Activated naive CD8-positive, alpha-beta T cell (primary cell): ENCODE results near the gene ACSF2.
"Not testable (repeated sequence)": the region's sequence is repeated elsewhere in the genome, so short reads cannot be mapped to it uniquely, and the experiment has no call there.

Source experiments
- H3K27ac Mint-ChIP-seq: one replicate; pipeline ENCODE4 v1.8.0; 2021; ENCODE audit warnings: mixed read lengths
- H3K27me3 Mint-ChIP-seq: one replicate; pipeline ENCODE4 v1.8.0; 2021; ENCODE audit warnings: mixed read lengths
- H3K36me3 Mint-ChIP-seq: one replicate; pipeline ENCODE4 v1.8.0; 2021; ENCODE audit warnings: mixed read lengths
- H3K4me1 Mint-ChIP-seq: one replicate; pipeline ENCODE4 v1.8.0; 2021; ENCODE audit warnings: low read depth, mixed read lengths
- H3K4me3 Mint-ChIP-seq: one replicate; pipeline ENCODE4 v1.8.0; 2021; ENCODE audit warnings: mild to moderate bottlenecking, mixed read lengths
- H3K9me3 Mint-ChIP-seq: one replicate; pipeline ENCODE4 v1.8.0; 2021; ENCODE audit warnings: low read depth, mixed read lengths

Gene ACSF2

DNA sequence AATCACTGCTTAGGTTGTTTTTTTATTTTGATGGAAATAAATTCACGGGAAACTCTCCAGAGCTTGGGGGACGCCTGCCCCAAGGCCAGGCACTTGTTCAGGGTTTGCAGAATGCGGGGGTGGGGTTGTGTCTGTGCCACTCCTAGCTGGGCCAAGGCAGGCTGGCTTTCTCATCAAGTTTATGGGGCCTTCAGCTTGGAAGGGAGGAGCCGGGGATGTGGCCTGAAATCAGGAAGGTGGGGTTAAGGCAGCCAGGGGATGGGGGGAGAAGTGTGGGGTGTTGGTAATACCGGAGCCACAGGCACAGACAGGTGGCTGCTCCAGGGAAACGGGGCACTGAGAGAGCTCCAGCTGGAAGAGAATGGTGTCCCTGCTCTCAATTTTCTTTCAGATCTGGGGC, 44.4 kb downstream of the ACSF2 start:
- H3K36me3 Mint-ChIP-seq, result no peaks in the 10 kb centered on the region
- no peak overlapping the region for H3K27ac Mint-ChIP-seq

DNA sequence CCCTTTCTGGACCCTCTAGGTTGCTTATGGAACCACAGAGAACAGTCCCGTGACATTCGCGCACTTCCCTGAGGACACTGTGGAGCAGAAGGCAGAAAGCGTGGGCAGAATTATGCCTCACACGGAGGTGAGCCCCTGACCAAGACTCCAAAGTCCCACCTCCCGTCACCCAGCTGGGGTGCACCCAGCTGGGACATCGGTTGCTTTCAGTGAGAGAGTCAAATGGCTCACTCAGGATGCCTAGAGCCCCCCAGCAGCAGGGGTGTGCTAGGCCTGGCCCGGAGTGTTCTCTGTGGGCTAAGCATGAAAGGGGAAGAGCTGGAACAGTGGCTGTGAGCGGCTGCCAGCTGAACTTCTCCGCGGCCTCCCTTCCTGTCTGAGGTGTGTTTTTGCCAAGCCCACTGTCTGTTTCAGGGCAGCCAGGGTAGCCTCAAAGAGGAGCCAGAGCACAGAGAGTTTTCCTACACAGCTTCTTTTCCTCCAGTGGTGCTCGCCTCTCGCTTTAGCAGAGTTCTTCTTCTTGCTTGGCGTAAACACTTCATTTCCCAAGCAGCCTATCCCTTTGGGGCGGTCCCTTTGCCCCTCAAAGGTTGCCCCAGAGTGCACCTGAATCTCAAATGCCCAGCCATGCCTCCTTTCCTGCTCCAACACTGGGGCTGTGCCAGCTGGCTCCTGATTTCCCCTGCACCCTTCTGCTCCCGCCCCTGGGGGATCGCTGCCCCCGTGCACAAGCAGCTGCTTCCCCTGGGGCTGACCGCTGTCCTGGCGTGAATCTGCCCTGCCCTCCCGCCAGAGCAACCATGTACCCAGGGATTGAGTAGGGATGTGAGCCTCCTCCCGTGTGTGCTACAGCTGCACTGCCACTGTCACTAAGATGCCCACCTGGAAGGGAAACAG, 45.2 kb downstream of the ACSF2 start:
- no peaks in the 10 kb centered on the region for H3K36me3 Mint-ChIP-seq
- peaks cover 15% of the 10 kb centered on the region for H3K4me1 Mint-ChIP-seq
- H3K9me3 Mint-ChIP-seq, result no peaks in the 10 kb centered on the region
- no peak overlapping the region for H3K27ac Mint-ChIP-seq
- peaks cover 6% of the 10 kb centered on the region for H3K27me3 Mint-ChIP-seq
- H3K4me3 Mint-ChIP-seq, result no peak overlapping the region

More for the DNA sequence above, 44.4 kb downstream of the ACSF2 start:
- H3K4me1 Mint-ChIP-seq, result peaks cover 15% of the 10 kb centered on the region
- no peaks in the 10 kb centered on the region for H3K9me3 Mint-ChIP-seq
- H3K4me3 Mint-ChIP-seq, result peak overlapping the region; percentile 20
- H3K27me3 Mint-ChIP-seq, result peaks cover 6% of the 10 kb centered on the region

DNA sequence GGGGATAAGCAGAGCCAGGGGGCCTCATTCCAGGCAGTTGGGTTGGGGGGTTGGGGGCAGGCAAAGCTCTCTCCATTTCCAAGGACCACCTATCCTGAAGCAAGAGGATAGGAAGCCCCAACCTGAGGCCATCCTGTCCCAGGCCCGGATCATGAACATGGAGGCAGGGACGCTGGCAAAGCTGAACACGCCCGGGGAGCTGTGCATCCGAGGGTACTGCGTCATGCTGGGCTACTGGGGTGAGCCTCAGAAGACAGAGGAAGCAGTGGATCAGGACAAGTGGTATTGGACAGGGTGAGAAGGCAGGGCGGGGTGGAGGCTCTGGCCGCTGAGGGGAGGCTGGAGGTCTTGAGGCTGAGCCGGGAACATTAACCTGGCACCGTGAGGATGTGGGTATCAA, 46.3 kb downstream of the ACSF2 start:
- no peak overlapping the region for H3K4me3 Mint-ChIP-seq
- no peaks in the 10 kb centered on the region for H3K36me3 Mint-ChIP-seq
- no peak overlapping the region for H3K27ac Mint-ChIP-seq
- H3K27me3 Mint-ChIP-seq, result peaks cover 6% of the 10 kb centered on the region
- peaks cover 15% of the 10 kb centered on the region for H3K4me1 Mint-ChIP-seq
- no peaks in the 10 kb centered on the region for H3K9me3 Mint-ChIP-seq

DNA sequence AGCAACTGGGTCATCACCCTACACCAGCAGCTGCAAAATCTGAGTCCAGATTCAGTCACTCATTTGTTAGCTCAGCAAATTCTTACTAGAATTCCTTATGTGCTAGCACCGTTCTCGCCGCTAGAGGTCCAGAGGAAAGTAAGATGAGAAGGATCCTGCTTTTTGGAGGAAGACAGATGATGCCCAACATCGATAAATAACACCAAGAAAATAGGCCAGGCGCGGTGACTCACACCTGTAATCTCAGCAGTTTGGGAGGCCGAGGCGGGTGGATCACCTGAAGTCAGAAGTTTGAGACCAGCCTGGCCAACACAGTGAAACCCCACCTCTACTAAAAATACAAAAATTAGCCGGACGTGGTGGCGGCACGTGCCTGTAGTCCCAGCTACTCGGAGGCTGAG, 46.7 kb downstream of the ACSF2 start:
- H3K4me3 Mint-ChIP-seq, H3K27ac Mint-ChIP-seq, H3K36me3 Mint-ChIP-seq, H3K9me3 Mint-ChIP-seq, H3K27me3 Mint-ChIP-seq: not testable (repeated sequence)
- peaks cover 13% of the 10 kb centered on the region for H3K4me1 Mint-ChIP-seq

DNA sequence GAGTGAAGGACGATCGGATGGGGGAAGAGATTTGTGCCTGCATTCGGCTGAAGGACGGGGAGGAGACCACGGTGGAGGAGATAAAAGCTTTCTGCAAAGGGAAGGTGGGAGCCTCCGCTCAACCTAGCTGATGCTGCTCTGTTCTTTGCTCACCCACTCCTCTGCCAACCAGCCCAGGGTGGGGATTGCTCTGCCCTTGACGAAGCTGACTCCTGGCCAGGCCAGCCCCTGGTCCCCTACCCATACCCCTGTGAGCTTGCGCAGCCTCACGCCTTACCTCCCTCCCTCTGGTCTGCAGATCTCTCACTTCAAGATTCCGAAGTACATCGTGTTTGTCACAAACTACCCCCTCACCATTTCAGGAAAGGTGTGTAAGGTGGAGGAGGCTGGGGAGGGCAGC, 47.9 kb downstream of the ACSF2 start:
- H3K27ac Mint-ChIP-seq, result no peak overlapping the region
- H3K27me3 Mint-ChIP-seq, result no peaks in the 10 kb centered on the region
- H3K4me1 Mint-ChIP-seq, result peaks cover 15% of the 10 kb centered on the region
- no peaks in the 10 kb centered on the region for H3K36me3 Mint-ChIP-seq
- H3K4me3 Mint-ChIP-seq, result no peak overlapping the region
- no peaks in the 10 kb centered on the region for H3K9me3 Mint-ChIP-seq

DNA sequence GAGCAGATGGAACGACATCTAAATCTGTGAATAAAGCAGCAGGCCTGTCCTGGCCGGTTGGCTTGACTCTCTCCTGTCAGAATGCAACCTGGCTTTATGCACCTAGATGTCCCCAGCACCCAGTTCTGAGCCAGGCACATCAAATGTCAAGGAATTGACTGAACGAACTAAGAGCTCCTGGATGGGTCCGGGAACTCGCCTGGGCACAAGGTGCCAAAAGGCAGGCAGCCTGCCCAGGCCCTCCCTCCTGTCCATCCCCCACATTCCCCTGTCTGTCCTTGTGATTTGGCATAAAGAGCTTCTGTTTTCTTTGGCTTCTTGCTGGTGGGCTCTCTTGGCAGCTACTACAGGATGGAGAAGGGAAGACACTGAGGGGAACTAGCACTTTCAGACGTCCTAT, 48.5 kb downstream of the ACSF2 start:
- H3K4me3 Mint-ChIP-seq, result no peak overlapping the region
- H3K9me3 Mint-ChIP-seq, result no peaks in the 10 kb centered on the region
- no peaks in the 10 kb centered on the region for H3K27me3 Mint-ChIP-seq

DNA sequence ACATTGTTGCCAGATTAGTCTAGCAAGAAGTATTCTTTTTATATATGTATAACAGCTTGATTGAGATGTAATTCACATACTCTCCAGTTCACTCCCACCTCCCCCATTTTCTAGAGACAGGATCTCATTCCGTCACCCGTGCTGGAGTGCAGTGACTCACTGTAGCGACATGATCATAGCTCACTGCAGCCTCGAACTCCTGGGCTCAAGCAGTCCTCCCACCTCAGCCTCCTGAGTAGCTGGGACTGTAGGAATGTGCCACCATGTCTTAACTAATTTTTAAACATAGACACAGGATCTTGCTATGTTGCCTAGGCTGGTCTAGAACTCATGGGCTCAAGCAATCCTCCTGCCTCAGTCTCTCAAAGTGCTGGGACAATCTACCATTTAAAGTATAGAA, 49.3 kb downstream of the ACSF2 start:
- H3K4me1 Mint-ChIP-seq, result peaks cover 24% of the 10 kb centered on the region
- H3K36me3 Mint-ChIP-seq, result no peaks in the 10 kb centered on the region
- no peak overlapping the region for H3K27ac Mint-ChIP-seq
- H3K4me3 Mint-ChIP-seq, result no peak overlapping the region
- no peaks in the 10 kb centered on the region for H3K27me3 Mint-ChIP-seq
- H3K9me3 Mint-ChIP-seq, result no peaks in the 10 kb centered on the region

More for the DNA sequence above, 48.5 kb downstream of the ACSF2 start:
- no peaks in the 10 kb centered on the region for H3K36me3 Mint-ChIP-seq
- no peak overlapping the region for H3K27ac Mint-ChIP-seq
- H3K4me1 Mint-ChIP-seq, result peaks cover 16% of the 10 kb centered on the region

DNA sequence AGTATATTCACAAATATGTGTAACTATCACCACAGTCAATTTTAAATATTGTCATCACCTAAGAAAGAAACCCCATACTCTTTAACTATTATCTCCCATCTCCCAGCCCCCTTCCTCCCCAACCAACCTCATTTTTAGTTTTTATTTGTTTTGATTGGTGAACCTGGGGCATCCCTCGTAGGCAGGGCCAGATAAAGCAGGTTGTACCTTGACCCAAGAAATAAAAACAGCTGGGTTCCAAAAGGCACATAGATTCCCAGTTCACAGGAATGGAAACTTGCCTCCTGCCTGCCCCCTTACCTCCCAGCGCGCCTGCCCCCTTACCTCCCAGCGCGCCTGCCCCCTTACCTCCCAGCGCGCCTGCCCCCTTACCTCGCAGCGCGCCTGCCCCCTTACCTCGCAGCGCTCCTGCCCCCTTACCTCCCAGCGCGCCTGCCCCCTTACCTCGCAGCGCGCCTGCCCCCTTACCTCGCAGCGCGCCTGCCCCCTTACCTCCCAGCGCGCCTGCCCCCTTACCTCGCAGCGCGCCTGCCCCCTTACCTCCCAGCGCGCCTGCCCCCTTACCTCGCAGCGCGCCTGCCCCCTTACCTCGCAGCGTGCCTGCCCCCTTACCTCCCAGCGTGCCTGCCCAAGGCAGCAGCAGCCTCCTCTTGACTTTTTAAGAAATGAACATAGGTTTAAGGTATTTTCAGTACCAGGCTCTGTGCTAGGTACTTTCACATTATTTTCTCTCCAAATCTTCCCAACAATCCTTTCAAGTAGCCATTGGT, 49.9 kb downstream of the ACSF2 start:
- Mint-ChIP-seq H3K4me1 (peaks cover 25% of the 10 kb centered on the region), H3K27ac (peak overlapping the region; percentile 28), H3K4me3 (peak overlapping the region; percentile 31)
- not testable (repeated sequence) for H3K36me3 Mint-ChIP-seq, H3K27me3 Mint-ChIP-seq, H3K9me3 Mint-ChIP-seq

DNA sequence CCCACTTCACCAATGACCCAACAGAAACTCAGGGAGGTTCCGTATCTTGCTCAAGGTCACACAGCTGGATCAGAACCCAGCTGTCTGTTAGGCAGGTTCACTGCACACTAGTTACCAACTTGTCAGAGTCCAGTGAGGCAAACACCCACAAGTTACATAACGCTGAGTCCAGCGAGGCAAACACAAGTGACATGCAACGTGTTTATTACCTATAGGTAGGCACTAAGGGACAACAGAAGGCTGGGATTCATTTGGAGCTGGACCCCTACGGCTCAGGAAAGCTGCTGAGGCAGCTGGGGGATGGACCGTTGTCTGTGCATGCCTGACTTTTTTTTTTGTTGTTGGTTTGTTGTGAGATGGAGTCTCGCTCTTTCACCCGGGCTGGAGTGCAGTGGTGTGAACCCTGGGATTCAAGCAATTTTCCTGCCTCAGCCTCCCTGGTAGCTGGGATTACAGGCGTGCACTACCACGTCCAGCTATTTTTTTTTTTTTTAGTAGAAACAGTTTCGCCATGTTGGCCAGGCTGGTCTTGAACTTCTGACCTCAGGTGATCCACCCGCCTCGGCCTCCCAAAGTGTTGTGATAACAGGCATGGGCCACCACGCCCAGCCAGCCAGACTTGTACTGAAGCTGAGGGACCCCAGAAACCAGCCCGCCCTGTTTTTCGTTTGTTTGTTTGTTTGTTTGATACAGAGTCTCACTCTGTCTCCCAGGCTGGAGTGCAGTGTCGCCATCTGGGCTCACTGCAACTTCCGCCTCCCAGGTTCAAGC, 50.7 kb downstream of the ACSF2 start:
- H3K27me3 Mint-ChIP-seq, result no peaks in the 10 kb centered on the region
- H3K9me3 Mint-ChIP-seq, result no peaks in the 10 kb centered on the region
- H3K4me1 Mint-ChIP-seq, result peaks cover 22% of the 10 kb centered on the region
- H3K4me3 Mint-ChIP-seq, result peak overlapping the region; percentile 31
- H3K27ac Mint-ChIP-seq, result peak overlapping the region; percentile 28
- H3K36me3 Mint-ChIP-seq, result no peaks in the 10 kb centered on the region

DNA sequence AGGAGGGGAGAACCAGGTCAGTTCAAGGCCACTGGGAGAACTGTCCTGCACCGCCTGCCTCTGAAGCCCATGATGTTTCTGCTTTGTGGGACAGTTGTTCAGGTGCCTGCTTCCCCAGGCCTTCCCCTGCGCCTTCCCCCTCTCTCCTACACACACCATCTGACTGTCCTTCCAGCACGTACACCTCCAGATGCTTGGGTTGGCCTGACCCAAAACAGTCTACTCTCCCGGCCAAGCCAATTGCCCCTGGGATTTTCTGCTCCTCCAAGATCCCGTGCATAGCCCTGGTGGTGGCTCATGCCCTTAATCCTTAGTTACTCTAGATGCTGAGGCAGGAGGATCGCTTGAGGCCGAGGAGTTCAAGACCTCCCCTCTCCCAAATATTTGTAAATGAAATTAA, 52.0 kb downstream of the ACSF2 start:
- Mint-ChIP-seq H3K36me3 (peaks cover 2% of the 10 kb centered on the region), H3K27ac (peak overlapping the region; percentile 97), H3K4me1 (peaks cover 24% of the 10 kb centered on the region), H3K9me3 (no peaks in the 10 kb centered on the region), H3K27me3 (no peaks in the 10 kb centered on the region), H3K4me3 (peak overlapping the region; percentile 83)

DNA sequence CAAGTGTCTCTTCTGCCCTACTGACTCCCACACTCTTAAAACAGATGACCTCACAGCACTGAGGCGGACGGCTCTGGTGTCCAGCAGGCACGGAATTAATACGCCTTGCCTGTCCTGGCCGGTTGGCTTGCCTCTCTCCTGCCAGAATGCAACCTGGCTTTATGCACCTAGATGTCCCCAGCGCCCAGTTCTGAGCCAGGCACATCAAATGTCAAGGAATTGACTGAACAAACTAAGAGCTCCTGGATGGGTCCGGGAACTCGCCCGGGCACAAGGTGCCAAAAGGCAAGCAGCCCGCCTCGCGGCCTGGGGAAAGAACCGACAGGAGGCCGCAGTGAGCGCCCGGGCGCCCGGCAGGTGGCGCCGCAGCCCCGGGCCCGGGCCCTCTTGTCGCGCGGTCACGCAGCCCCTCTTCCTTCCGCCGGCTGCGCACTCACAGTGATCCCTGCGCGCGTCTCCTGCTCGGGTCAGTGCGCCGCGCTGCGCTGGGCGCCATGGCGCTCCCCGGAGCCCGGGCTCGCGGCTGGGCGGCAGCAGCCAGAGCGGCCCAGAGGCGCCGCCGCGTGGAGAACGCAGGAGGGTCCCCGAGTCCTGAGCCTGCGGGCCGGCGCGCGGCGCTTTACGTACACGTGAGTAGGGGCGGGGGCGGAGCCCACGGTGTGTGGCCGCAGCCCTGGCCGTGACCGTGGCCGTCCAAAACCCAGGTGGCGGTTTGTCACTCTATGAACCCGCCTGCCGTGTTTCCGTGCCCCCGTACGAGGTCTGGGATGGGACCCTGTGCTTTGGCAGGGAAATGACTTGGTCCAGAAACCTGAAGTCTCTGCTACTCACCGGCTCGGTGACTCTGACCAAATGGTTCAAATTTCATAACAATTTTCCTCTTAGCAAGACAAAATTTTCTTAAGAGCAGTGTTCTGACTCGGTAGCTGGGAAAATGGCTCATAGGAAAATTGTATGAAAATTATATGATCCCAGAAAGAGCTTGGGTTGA, 52.7 kb downstream of the ACSF2 start, which contains the start of gene RSAD1:
Gene RSAD1 (plus strand): TSS at position 470 of the 991 bp plus-strand sequence. CDS start 25 bp downstream, at position 495.
- Mint-ChIP-seq H3K9me3 (no peaks in the 10 kb centered on the region), H3K4me3 (peak within 1 kb of the TSS; percentile 96), H3K36me3 (peaks cover 2% of the 10 kb centered on the region), H3K4me1 (peaks cover 24% of the 10 kb centered on the region), H3K27ac (peak within 1 kb of the TSS; percentile 97), H3K27me3 (no peaks in the 10 kb centered on the region)

DNA sequence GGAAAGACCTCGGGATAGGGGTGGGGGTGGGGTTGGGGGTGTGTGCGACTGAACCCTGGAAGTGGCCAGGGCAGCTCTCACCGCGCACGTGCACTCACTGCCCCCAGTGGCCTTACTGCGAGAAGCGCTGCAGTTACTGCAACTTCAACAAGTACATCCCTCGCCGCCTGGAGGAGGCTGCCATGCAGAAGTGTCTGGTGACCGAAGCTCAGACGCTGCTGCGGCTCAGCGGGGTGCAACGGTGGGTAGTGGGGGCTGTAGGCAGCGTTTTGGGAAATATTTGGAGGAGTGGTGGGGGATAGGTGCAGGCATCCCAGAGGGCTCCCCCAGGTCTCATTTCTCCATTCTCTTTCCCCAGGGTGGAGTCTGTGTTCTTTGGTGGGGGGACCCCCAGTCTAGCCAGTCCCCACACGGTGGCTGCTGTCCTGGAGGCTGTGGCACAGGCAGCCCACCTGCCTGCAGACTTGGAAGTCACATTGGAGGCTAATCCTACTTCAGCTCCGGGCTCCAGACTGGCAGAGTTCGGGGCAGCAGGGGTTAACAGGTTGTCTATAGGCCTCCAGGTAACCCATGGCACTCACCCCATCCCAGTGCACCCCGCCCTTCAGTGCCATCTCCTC, 53.6 kb downstream of the ACSF2 start:
- H3K4me3 Mint-ChIP-seq, result peak overlapping the region; percentile 96

DNA sequence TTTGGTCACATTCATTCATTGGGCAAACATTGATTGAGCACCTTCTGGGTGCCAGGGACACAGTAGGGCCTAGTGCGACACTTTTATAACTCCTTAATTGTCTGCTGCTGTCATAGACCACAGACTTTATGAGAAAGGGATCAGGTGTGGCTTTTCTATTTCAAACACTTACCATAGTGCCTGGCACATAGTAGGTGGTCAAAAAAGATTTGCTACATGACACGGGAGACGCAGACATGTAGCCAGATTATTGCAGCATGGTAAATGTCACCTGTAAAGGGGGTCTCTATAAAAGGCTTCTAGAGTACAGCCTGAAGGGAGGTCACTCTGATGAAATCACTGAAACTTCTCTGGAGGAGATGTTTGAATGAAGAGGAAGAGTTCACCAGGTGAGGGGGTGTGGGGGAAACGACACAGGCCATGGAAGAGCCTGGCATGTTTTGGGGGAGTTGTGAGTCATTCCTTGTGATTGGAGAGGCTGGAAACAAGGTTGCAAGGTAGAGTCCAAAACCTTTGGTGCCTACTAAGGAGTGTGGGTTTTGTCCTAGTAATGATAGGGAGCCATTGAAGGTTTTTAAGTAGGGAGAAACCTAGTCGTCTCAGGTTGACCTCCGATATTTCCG, 54.2 kb downstream of the ACSF2 start:
- Mint-ChIP-seq H3K27me3 (no peaks in the 10 kb centered on the region), H3K36me3 (peaks cover 2% of the 10 kb centered on the region), H3K9me3 (no peaks in the 10 kb centered on the region), H3K4me1 (peaks cover 24% of the 10 kb centered on the region), H3K27ac (peak overlapping the region; percentile 16), H3K4me3 (peak overlapping the region; percentile 96)

More for the DNA sequence above, 53.6 kb downstream of the ACSF2 start:
- Mint-ChIP-seq H3K4me1 (peaks cover 24% of the 10 kb centered on the region), H3K27me3 (no peaks in the 10 kb centered on the region), H3K27ac (peak overlapping the region; percentile 87), H3K9me3 (no peaks in the 10 kb centered on the region), H3K36me3 (peaks cover 2% of the 10 kb centered on the region)
